ENCODE measurements around the gene NLRP9.

Gene NLRP9

GRCh38 chr19:55672418-55672817 is 65.8 kb downstream of the NLRP9 start:
- H3K9me2 ChIP-seq (replicated peaks; ENCODE audit: insufficient read depth, low read length) = no peaks in the 10 kb centered on the region
- peaks cover 41% of the 10 kb centered on the region for H3F3A ChIP-seq (ENCODE audit: insufficient read depth)
- H2AFZ ChIP-seq (ENCODE audit: low read depth, low read length, severe bottlenecking) = no peak overlapping the region
- peaks cover 82% of the 10 kb centered on the region for H3K79me2 ChIP-seq (ENCODE audit: insufficient read depth, low read length)
- peaks cover 8% of the 10 kb centered on the region; the same call in 1 of the 2 replicates for H3K36me3 ChIP-seq (ENCODE audit: low read length)
- H4K20me1 ChIP-seq (ENCODE audit: low read depth, low read length) = peaks cover 11% of the 10 kb centered on the region
- TF ChIP-seq CTCF (IDR thresholded peaks at IDR 0.05; ENCODE audit: insufficient read depth, low read length, poor library complexity, severe bottlenecking) (no peak), EZH2phosphoT487 (conservative IDR thresholded peaks at IDR 0.05; ENCODE audit: low read length) (no peak)
- H3K27me3 ChIP-seq (ENCODE audit: low read length) = no peaks in the 10 kb centered on the region
- no peak overlapping the region for H3K9ac ChIP-seq (ENCODE audit: low read length)
- no peak overlapping the region for H3K4me2 ChIP-seq (ENCODE audit: low read depth, low read length, poor library complexity, severe bottlenecking)
- no peak overlapping the region for H3K27ac ChIP-seq (ENCODE audit: low read depth, low read length)
- no peak overlapping the region for H3K4me3 ChIP-seq (ENCODE audit: insufficient read depth, low read length, poor library complexity, severe bottlenecking)
- no peaks in the 10 kb centered on the region for H3K9me3 ChIP-seq (ENCODE audit: insufficient read depth, low read length)

- H3K36me3 ChIP-seq (ENCODE audit: low read length) = peaks cover 8% of the 10 kb centered on the region; the same call in 1 of the 2 replicates
These were observed 67.2 kb downstream of the NLRP9 start for GRCh38 chr19:55671054-55671378.

GRCh38 chr19:55670280-55671053 is 67.7 kb downstream of the NLRP9 start:
- H3K36me3 ChIP-seq (ENCODE audit: low read length) = peaks cover 11% of the 10 kb centered on the region
- H4K20me1 ChIP-seq (ENCODE audit: low read depth, low read length) = peaks cover 11% of the 10 kb centered on the region
- peaks cover 25% of the 10 kb centered on the region for H3F3A ChIP-seq (ENCODE audit: insufficient read depth)
- no peaks in the 10 kb centered on the region for H3K9me2 ChIP-seq (replicated peaks; ENCODE audit: insufficient read depth, low read length)
- H3K9ac ChIP-seq (ENCODE audit: low read length) = no peak overlapping the region
- no peaks in the 10 kb centered on the region for H3K27me3 ChIP-seq (ENCODE audit: low read length)
- no peak overlapping the region for H2AFZ ChIP-seq (ENCODE audit: low read depth, low read length, severe bottlenecking)
- TF ChIP-seq EZH2phosphoT487 (conservative IDR thresholded peaks at IDR 0.05; ENCODE audit: low read length) (no peak), CTCF (IDR thresholded peaks at IDR 0.05; ENCODE audit: insufficient read depth, low read length, poor library complexity, severe bottlenecking) (no peak)
- H3K27ac ChIP-seq (ENCODE audit: low read depth, low read length) = no peak overlapping the region
- no peak overlapping the region for H3K4me2 ChIP-seq (ENCODE audit: low read depth, low read length, poor library complexity, severe bottlenecking)
- peaks cover 82% of the 10 kb centered on the region for H3K79me2 ChIP-seq (ENCODE audit: insufficient read depth, low read length)
- H3K9me3 ChIP-seq (ENCODE audit: insufficient read depth, low read length) = no peaks in the 10 kb centered on the region
- H3K4me3 ChIP-seq (ENCODE audit: insufficient read depth, low read length, poor library complexity, severe bottlenecking) = no peak overlapping the region

More at GRCh38 chr19:55671054-55671378, 67.2 kb downstream of the NLRP9 start:
- no peak overlapping the region for H2AFZ ChIP-seq (ENCODE audit: low read depth, low read length, severe bottlenecking)
- no peaks in the 10 kb centered on the region for H3K9me3 ChIP-seq (ENCODE audit: insufficient read depth, low read length)
- no peak overlapping the region for H3K4me3 ChIP-seq (ENCODE audit: insufficient read depth, low read length, poor library complexity, severe bottlenecking)
- no peak for TF ChIP-seq CTCF (IDR thresholded peaks at IDR 0.05; ENCODE audit: insufficient read depth, low read length, poor library complexity, severe bottlenecking)
- TF ChIP-seq EZH2phosphoT487 (conservative IDR thresholded peaks at IDR 0.05; ENCODE audit: low read length) = no peak
- H3K9ac ChIP-seq (ENCODE audit: low read length) = no peak overlapping the region
- no peak overlapping the region for H3K27ac ChIP-seq (ENCODE audit: low read depth, low read length)
- H4K20me1 ChIP-seq (ENCODE audit: low read depth, low read length) = peaks cover 11% of the 10 kb centered on the region
- peaks cover 82% of the 10 kb centered on the region for H3K79me2 ChIP-seq (ENCODE audit: insufficient read depth, low read length)
- H3K9me2 ChIP-seq (replicated peaks; ENCODE audit: insufficient read depth, low read length) = no peaks in the 10 kb centered on the region
- no peak overlapping the region for H3K4me2 ChIP-seq (ENCODE audit: low read depth, low read length, poor library complexity, severe bottlenecking)
- H3K27me3 ChIP-seq (ENCODE audit: low read length) = no peaks in the 10 kb centered on the region
- H3F3A ChIP-seq (ENCODE audit: insufficient read depth) = peaks cover 27% of the 10 kb centered on the region
